Endodermal cell (in vitro differentiated cells): ENCODE measurements around the gene ABLIM3. TPM values are rescaled to one million over a fixed set of nuclear protein-coding genes. Genes with fewer than 3 reads are reported as not detected.
"Not testable (repeated sequence)": the region's sequence is repeated elsewhere in the genome, so short reads cannot be mapped to it uniquely, and the experiment has no call there.

Experiments
- DNase-seq: peaks from one replicate; pipeline ENCODE4 v3.0.0-alpha.2; 2017
- H3K27ac ChIP-seq: 2 replicates; pipeline ENCODE4 v1.5.1; 2013; ENCODE audit warnings: mild to moderate bottlenecking, low read depth, low read length, moderate library complexity
- H3K27me3 ChIP-seq: 2 replicates; pipeline ENCODE4 v1.6.1; 2013; ENCODE audit warnings: mild to moderate bottlenecking, low read length, moderate library complexity; ENCODE audit not compliant: insufficient read depth, control insufficient read depth, poor library complexity, severe bottlenecking
- H3K36me3 ChIP-seq: 2 replicates; pipeline ENCODE4 v1.7.0; 2013; ENCODE audit warnings: mild to moderate bottlenecking, low read length, moderate library complexity; ENCODE audit not compliant: control insufficient read depth, insufficient read depth
- H3K4me1 ChIP-seq: one replicate; pipeline ENCODE4 v1.7.0; 2013; ENCODE audit warnings: low read length; ENCODE audit not compliant: control insufficient read depth, insufficient read depth
- H3K4me3 ChIP-seq: 2 replicates; pipeline ENCODE4 v1.5.1; 2013; ENCODE audit warnings: mild to moderate bottlenecking, low read length, moderate library complexity
- H3K9ac ChIP-seq: 2 replicates; pipeline ENCODE4 v1.6.1; 2013; ENCODE audit warnings: mild to moderate bottlenecking, low read length, moderate library complexity; ENCODE audit not compliant: poor library complexity, severe bottlenecking; ENCODE audit errors: extremely low read depth
- H3K9me3 ChIP-seq: 2 replicates; pipeline ENCODE4 v1.6.1; 2013; ENCODE audit warnings: mild to moderate bottlenecking, low read length, moderate library complexity; ENCODE audit not compliant: control insufficient read depth
- H3K27ac Mint-ChIP-seq: 2 replicates; pipeline ENCODE4 v1.8.0; 2020; ENCODE audit warnings: mixed read lengths
- H3K27me3 Mint-ChIP-seq: 2 replicates; pipeline ENCODE4 v1.8.0; 2021; ENCODE audit warnings: mild to moderate bottlenecking, mixed read lengths; ENCODE audit not compliant: insufficient read depth
- H3K36me3 Mint-ChIP-seq: 2 replicates; pipeline ENCODE4 v1.8.0; 2020; ENCODE audit warnings: low read depth, mixed read lengths
- H3K4me1 Mint-ChIP-seq: 2 replicates; pipeline ENCODE4 v1.8.0; 2020; ENCODE audit warnings: mixed read lengths
- H3K4me3 Mint-ChIP-seq: 2 replicates; pipeline ENCODE4 v1.8.0; 2020; ENCODE audit warnings: mild to moderate bottlenecking, moderate library complexity, mixed read lengths
- H3K9me3 Mint-ChIP-seq: 2 replicates; pipeline ENCODE4 v1.8.0; 2020; ENCODE audit warnings: mild to moderate bottlenecking, mixed read lengths
- WGBS, 2 experiments: methylation state at CpG; one replicate each; pipeline versions ENCODE4 v1.1.5 to v1.1.7; 2013; ENCODE audit warnings: missing lambda C conversion rate in 2 of 2, mixed read lengths in 1 of 2; ENCODE audit not compliant: insufficient coverage in 1 of 2, insufficient read length in 1 of 2; 5-methylcytosine and 5-hydroxymethylcytosine counted together
- total RNA-seq, 2 donors: library from RNA; stranded (reverse); fragmentation: NEBNext Ultra II Directional in 1 of 2; extraction: Animal tissue kit (Norgen Biotek cat#: 25700) in 1 of 2; gene quantifications; 2 replicates in 1 of 2; 3 replicates in 1 of 2; pipeline ENCODE4 v1.2.1, GENCODE V29; 2021
- TF ChIP-seq, protein P1 (sequence below): fragments of 200-600 bp; sonication (generic); conservative IDR thresholded peaks from 2 replicates; pipeline ENCODE4 v1.5.0; 2021; ENCODE audit warnings: antibody characterized with exemption, mild to moderate bottlenecking

The ABLIM3 gene
- total RNA-seq, 2 donors from 2014 or later = 0.24 to 0.66 TPM

DNA sequence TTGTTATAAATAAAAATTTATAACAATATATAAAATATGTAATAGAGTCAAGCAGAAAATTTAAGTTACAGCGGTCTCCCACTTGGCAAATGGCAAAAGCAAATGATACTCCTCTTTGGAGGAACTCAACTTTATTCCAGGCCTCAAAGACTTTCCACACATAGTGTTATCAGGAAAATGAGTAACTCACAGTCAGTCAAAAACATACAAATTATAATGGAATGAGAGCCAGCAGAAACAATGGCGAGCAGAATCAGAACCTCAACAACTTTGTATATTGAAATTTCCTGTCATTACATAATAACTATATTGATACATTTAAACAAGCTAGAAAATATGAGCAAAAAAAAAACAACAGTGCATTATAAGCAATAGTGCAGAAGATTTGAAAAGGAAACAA is 45.2 kb downstream of the ABLIM3 start:
- H3K27me3 ChIP-seq = peaks cover 21% of the 10 kb centered on the region
- TF ChIP-seq, protein P1, sequence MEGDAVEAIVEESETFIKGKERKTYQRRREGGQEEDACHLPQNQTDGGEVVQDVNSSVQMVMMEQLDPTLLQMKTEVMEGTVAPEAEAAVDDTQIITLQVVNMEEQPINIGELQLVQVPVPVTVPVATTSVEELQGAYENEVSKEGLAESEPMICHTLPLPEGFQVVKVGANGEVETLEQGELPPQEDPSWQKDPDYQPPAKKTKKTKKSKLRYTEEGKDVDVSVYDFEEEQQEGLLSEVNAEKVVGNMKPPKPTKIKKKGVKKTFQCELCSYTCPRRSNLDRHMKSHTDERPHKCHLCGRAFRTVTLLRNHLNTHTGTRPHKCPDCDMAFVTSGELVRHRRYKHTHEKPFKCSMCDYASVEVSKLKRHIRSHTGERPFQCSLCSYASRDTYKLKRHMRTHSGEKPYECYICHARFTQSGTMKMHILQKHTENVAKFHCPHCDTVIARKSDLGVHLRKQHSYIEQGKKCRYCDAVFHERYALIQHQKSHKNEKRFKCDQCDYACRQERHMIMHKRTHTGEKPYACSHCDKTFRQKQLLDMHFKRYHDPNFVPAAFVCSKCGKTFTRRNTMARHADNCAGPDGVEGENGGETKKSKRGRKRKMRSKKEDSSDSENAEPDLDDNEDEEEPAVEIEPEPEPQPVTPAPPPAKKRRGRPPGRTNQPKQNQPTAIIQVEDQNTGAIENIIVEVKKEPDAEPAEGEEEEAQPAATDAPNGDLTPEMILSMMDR = no peak

GRCh38 chr5:149187617-149188016 is 46.3 kb downstream of the ABLIM3 start:
- H3K4me3 ChIP-seq, H3K4me1 Mint-ChIP-seq, H3K4me1 ChIP-seq, H3K36me3 Mint-ChIP-seq, H3K27ac Mint-ChIP-seq, H3K9me3 Mint-ChIP-seq, H3K36me3 ChIP-seq, H3K27me3 Mint-ChIP-seq, DNase-seq, H3K9me3 ChIP-seq, H3K9ac ChIP-seq, H3K27ac ChIP-seq, H3K4me3 Mint-ChIP-seq: not testable (repeated sequence)
- WGBS, 2 experiments = 87 to 89% methylated on average over 8 to 10 of the region's 10 CpGs
- H3K27me3 ChIP-seq = peaks cover 16% of the 10 kb centered on the region

More for the DNA sequence above, 45.2 kb downstream of the ABLIM3 start:
- DNase-seq = no peak
- Mint-ChIP-seq H3K27me3 (peaks cover 14% of the 10 kb centered on the region), H3K4me1 (no peaks in the 10 kb centered on the region), H3K4me3 (no peak overlapping the region), H3K9me3 (no peaks in the 10 kb centered on the region), H3K36me3 (no peaks in the 10 kb centered on the region), H3K27ac (no peak overlapping the region)
- Histone ChIP-seq H3K27ac (no peak overlapping the region), H3K36me3 (no peaks in the 10 kb centered on the region), H3K4me3 (no peak overlapping the region), H3K4me1 (no peaks in the 10 kb centered on the region), H3K9me3 (no peaks in the 10 kb centered on the region), H3K9ac (no peak overlapping the region)
- WGBS, 2 experiments = 65% methylated on average over 2 of the region's 2 CpGs; no CpG with 5 or more reads in 1 of the 2 experiments

DNA sequence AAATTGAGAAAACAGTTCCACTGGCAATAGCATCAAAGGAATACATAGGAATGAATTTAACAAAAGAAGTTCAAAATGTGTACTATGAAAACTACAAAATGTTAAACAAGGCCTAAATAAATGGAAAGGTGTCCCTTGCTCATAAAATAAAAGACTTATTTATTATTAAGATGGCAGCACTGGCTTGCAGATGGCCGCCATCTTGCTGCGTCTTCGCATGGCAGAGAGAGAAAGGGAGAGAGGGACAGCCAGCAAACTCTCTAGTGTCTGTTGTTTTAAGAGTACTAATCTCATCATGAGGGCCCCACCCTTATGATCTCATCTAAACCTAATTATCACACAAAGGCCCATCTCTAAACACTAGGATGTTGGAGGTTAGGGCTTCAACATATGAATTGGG is 47.1 kb downstream of the ABLIM3 start:
- no peaks in the 10 kb centered on the region for H3K4me1 Mint-ChIP-seq
- TF ChIP-seq, protein P1 = no peak
- Histone ChIP-seq H3K9ac (no peak overlapping the region), H3K27me3 (peaks cover 15% of the 10 kb centered on the region), H3K27ac (no peak overlapping the region), H3K4me3 (no peak overlapping the region), H3K36me3 (no peaks in the 10 kb centered on the region), H3K4me1 (no peaks in the 10 kb centered on the region), H3K9me3 (no peaks in the 10 kb centered on the region)
- H3K9me3 Mint-ChIP-seq = no peaks in the 10 kb centered on the region
- no peaks in the 10 kb centered on the region for H3K36me3 Mint-ChIP-seq
- no peak for DNase-seq
- peaks cover 5% of the 10 kb centered on the region for H3K27me3 Mint-ChIP-seq
- no peak overlapping the region for H3K4me3 Mint-ChIP-seq
- WGBS, 2 experiments = 94% methylated on average over 3 of the region's 3 CpGs; no CpG with 5 or more reads in 1 of the 2 experiments
- H3K27ac Mint-ChIP-seq = no peak overlapping the region

GRCh38 chr5:149195337-149195887 is 54.1 kb downstream of the ABLIM3 start:
- TF ChIP-seq, protein P1 = no peak
- Histone ChIP-seq H3K9me3 (no peaks in the 10 kb centered on the region), H3K4me1 (no peaks in the 10 kb centered on the region), H3K27ac (no peak overlapping the region), H3K36me3 (no peaks in the 10 kb centered on the region), H3K27me3 (peaks cover 2% of the 10 kb centered on the region), H3K4me3 (no peak overlapping the region), H3K9ac (no peak overlapping the region)
- 90 to 98% methylated on average over 6 to 8 of the region's 9 CpGs for WGBS, 2 experiments
- H3K27me3 Mint-ChIP-seq = peaks cover 1% of the 10 kb centered on the region
- H3K4me3 Mint-ChIP-seq = no peak overlapping the region
- no peak for DNase-seq
- H3K4me1 Mint-ChIP-seq = no peaks in the 10 kb centered on the region
- no peaks in the 10 kb centered on the region for H3K9me3 Mint-ChIP-seq
- H3K27ac Mint-ChIP-seq = no peak overlapping the region
- no peaks in the 10 kb centered on the region for H3K36me3 Mint-ChIP-seq
